NCI-H2227 (cell line): ENCODE results near the gene LAMTOR5.
A peak's percentile ranks its signal among the peaks of the same experiment; 100 is the strongest.
"Not testable (repeated sequence)": the region's sequence is repeated elsewhere in the genome, so short reads cannot be mapped to it uniquely, and the experiment has no call there.

Experiments
- DNase-seq: peaks from one replicate; lab custom pipeline; 2025; ENCODE audit not compliant: unreplicated experiment; lab: John Stamatoyannopoulos, UW

LAMTOR5 gene

GRCh38 chr1:110407260-110408210 lies at the start of gene LAMTOR5:
LAMTOR5 (minus strand) TSS chr1:110407694; CDS start chr1:110407620, 74 bp downstream.
- peak; percentile 97 for DNase-seq

- DNase-seq: no peak
Observed at GRCh38 chr1:110457206-110457605, 49.7 kb upstream of the LAMTOR5 start.

GRCh38 chr1:110455151-110455550 lies 47.7 kb upstream of the LAMTOR5 start:
- no peak for DNase-seq

GRCh38 chr1:110454328-110454727 lies 46.8 kb upstream of the LAMTOR5 start:
- DNase-seq: no peak

- DNase-seq: no peak
Observed at GRCh38 chr1:110453829-110454228, 46.3 kb upstream of the LAMTOR5 start.

- DNase-seq: no peak
Observed at GRCh38 chr1:110452330-110452729, 44.8 kb upstream of the LAMTOR5 start.

GRCh38 chr1:110450929-110451328 lies 43.4 kb upstream of the LAMTOR5 start, which contains the start of gene PROK1:
PROK1 (plus strand) TSS chr1:110451149; CDS start chr1:110451217, 68 bp downstream.
- no peak for DNase-seq

- no peak for DNase-seq
Observed at GRCh38 chr1:110449661-110450651, 42.5 kb upstream of the LAMTOR5 start.

- no peak for DNase-seq
Observed at GRCh38 chr1:110444561-110444960, 37.1 kb upstream of the LAMTOR5 start.

- no peak for DNase-seq
Observed at GRCh38 chr1:110443451-110443850, 36.0 kb upstream of the LAMTOR5 start.

- no peak for DNase-seq
Observed at GRCh38 chr1:110441888-110442287, 34.4 kb upstream of the LAMTOR5 start.

GRCh38 chr1:110440877-110441276 lies 33.4 kb upstream of the LAMTOR5 start:
- no peak for DNase-seq

- DNase-seq: not testable (repeated sequence)
Observed at GRCh38 chr1:110439873-110440272, 32.4 kb upstream of the LAMTOR5 start.

GRCh38 chr1:110438893-110439292 lies 31.4 kb upstream of the LAMTOR5 start:
- no peak for DNase-seq

GRCh38 chr1:110437645-110438299 lies 30.3 kb upstream of the LAMTOR5 start:
- not testable (repeated sequence) for DNase-seq

GRCh38 chr1:110436635-110437034 lies 29.1 kb upstream of the LAMTOR5 start:
- peak; percentile 10 for DNase-seq

- DNase-seq: no peak
Observed at GRCh38 chr1:110434946-110435345, 27.5 kb upstream of the LAMTOR5 start.

GRCh38 chr1:110433803-110434202 lies 26.3 kb upstream of the LAMTOR5 start:
- peak; percentile 14 for DNase-seq

- no peak for DNase-seq
Observed at GRCh38 chr1:110433213-110433612, 25.7 kb upstream of the LAMTOR5 start.

GRCh38 chr1:110430901-110431300 lies 23.4 kb upstream of the LAMTOR5 start:
- DNase-seq: no peak

- DNase-seq: no peak
Observed at GRCh38 chr1:110430366-110430765, 22.9 kb upstream of the LAMTOR5 start.
